Hypothalamus (tissue), 51 donors: ENCODE measurements around the gene RDM1.
"Not testable (repeated sequence)": the region's sequence is repeated elsewhere in the genome, so short reads cannot be mapped to it uniquely, and the experiment has no call there.

Experiments
- DNase-seq, 51 donors: peaks; one replicate each; lab custom pipeline; 2025; lab: John Stamatoyannopoulos, UW

Gene RDM1

GRCh38 chr17:35900708-35901480 lies 29.7 kb downstream of the RDM1 start:
- no peak for DNase-seq

DNA sequence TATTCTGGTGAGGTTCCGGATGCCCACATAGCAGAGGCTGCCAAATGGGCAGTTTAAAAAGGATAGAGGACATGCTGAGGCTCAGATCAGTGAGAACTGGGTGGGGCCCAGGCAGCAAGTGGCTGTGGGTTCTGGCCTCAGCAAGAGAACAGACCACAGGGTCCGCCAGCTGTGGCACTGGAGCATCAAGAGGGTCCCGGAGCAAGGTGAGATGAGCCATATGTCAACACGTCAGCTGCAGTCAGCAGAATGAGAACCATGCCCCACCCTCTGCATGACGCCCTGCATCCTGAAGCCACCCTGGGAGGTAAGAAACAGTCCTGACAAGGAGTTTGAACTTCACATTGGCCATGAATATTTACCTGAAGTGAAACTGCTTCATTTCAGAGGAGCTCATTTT lies 30.3 kb downstream of the RDM1 start:
- DNase-seq, result no peak

DNA sequence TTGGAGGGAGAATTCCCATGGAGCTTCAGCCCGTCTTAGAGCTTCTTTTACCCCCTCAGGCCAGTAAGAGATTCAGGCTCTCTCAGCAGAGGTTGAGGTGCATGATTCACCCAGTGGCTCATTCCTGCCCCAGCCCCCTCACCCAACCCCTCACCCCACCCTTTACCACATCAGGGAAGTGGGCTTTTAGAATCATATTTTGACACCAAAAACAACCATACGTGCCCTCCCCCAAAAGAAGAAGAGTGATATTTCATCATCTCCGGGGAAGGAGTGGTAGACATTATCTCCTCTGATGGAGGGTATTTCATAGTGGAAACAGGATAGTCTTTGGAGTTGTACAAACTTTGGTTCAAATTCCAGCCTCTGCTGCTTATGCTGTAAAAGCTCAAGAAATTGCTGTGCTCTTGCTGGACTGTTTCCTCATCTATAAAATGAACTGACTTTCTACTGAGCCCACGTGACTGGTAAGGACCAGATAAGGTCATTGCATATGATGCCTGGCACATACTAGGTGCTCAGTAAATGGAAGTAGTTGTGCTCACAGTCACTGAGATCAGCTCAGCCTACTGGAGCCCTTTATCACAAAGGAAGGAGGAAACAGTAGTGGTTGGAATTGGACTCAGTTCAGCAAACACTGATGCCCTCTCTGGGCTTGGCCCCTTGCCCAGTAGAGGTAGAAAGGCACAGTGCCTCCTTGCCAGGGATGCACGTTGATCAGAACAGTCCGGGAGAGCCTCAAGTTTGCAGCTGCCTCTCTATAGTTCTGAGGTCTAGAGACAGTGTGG lies 32.1 kb downstream of the RDM1 start:
- no peak for DNase-seq

- not testable (repeated sequence) for DNase-seq
These were observed 32.8 kb downstream of the RDM1 start for GRCh38 chr17:35897772-35898171.

DNA sequence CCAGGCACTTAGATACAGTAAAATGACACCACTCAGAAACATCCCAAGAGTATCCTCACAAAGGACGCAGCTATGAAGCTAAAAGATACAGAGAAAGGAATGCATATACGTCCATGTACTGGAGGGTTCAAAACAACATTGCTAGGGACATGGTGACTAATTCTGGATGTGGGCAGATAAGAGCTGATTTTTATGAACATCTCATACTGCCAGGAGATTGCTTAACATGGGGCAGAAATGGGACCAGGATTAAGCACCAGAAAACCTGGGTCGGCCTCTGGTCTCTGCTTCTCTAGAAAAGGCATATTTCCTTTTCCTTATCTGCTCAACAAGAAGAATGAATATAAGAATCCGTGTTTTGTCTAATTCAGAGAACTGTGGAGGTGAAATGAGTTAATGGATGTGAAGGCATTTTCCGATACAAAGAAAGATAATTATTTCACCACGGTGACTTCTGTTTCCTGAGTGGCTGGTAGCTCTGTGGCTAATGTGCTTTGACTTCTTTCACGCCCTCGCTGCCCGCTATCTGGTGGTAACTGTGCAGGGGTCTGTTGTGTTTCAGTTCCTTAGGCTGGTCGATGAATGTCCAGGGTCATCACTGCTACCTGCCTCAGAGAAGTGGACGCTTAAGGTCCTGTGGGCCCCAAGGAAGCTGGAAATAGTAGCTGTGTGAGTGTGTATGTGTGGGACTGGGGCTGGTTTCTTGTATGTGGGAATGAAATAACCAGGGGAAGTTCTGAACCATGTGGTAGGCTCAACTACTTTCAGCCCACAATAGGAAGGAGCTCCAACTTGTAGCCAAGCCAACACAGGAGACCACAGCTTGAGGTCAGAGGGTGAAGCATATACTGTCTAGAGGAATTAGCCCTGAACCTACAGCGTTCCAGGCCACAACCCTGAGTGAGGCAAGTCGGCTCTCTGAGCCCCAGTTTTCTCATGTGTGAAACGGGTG lies 34.7 kb downstream of the RDM1 start:
- no peak for DNase-seq

- DNase-seq, result no peak
These were observed 36.4 kb downstream of the RDM1 start for GRCh38 chr17:35894206-35894605.

DNA sequence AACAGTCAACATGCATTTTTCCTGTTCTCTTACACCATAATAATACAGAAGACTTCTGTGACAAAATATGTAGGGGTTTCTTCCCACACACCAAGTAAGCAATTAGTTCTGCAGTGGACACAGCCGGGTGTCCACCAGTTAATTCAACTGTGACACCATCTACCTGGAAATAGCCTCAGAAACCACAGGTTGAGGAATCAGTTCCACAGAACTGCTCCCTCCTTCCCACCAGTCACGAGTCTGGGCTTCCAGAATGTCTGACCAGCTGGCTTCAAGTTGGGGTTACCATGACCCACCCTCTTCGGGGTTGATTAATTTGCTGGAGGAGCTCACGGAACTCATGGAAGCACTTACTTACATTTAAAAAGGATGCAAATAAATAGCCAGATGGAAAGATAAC lies 36.8 kb downstream of the RDM1 start:
- DNase-seq, result no peak

GRCh38 chr17:35892091-35893035 lies 38.2 kb downstream of the RDM1 start:
- no peak for DNase-seq

DNA sequence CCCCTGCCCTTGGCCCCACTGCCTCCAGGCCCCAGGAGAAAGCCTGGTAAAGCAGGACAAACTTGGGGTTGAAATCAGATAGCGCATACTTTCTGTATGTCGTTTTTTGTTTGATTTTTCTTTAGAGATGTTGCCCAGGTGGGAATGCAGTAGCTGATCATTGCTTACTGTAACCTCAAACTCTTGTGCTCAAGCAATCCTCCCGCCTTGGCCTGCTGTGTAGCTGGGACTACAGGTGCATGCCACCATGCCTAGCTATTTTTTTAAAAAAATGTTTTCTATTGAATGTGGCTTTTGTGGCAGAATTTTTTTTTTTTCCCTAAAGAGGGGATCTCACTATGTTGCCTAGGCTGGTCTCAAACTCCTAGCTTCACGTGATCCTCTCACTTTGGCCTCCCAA lies 39.3 kb downstream of the RDM1 start:
- DNase-seq, result no peak

DNA sequence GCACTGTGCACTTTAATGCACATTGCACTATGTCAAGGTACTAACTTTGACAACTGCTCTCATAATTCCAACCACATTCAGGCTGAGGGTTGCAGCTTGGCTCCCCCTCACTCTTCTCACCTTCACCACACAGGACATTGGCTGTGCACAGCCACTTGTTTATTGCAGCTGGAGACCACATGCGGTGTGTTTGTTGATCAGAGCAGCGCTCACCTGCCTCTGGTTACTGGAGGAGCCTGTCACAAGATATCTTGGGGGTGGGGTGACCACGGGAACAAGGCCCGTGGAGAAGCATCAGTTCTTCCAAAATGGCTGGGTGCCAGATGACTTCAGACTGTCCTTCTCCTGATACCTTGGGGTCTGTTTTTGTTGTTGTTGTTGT lies 39.8 kb downstream of the RDM1 start:
- DNase-seq, result no peak

GRCh38 chr17:35889818-35890773 lies 40.5 kb downstream of the RDM1 start:
- DNase-seq, result peak in 5 of 51 donors; percentile 4 to 30 (median 11)

- no peak for DNase-seq
These were observed 41.3 kb downstream of the RDM1 start for GRCh38 chr17:35889241-35889640.

DNA sequence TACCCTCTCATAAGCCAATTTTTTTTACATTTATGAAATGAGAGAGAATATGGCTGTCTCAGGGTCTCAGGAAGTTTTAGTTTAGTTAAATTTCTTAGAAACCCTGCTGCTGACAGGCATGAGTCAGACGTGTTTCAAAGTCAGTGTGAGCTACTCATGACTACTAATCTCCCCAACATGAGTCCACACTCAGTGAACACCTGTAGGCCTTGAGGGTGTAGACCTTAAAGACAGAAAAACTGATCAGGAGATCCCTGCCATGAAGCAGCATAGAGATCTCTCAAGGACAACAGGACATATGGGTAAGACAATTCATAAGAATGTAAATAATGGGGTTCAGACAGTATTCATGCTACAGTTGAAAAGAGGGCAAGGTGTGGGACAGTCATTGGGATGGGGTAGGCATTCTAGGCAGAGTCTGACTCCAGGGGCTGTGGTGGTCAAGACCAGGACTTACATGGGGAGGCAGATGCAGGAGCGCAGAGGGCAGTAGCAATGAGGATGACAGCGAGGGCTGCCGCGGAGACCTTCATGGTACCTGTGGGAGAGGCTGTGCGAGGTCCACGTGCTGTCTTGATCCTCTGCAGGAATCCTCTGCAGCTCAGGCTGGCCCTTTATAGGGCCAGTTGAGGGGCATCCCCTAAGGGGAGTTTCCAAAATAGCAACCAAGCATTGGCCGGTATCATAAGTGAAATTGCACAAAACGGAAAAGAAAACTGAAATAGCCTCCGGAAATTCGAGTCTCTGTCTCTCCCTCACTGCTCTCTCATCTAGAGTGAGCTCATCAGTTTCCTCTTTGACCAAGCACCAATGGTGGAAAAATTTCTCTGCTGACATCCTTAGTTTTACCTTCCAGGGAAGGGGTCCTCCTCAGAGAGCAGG lies 50.6 kb downstream of the RDM1 start, which contains the start of gene CCL5:
CCL5 (minus strand) TSS at position 588 of the 882 bp plus-strand sequence.
- DNase-seq, result no peak

- no peak for DNase-seq
These were observed 52.2 kb downstream of the RDM1 start for GRCh38 chr17:35878361-35878760.

- no peak for DNase-seq
These were observed 53.1 kb downstream of the RDM1 start for GRCh38 chr17:35877345-35878029.

DNA sequence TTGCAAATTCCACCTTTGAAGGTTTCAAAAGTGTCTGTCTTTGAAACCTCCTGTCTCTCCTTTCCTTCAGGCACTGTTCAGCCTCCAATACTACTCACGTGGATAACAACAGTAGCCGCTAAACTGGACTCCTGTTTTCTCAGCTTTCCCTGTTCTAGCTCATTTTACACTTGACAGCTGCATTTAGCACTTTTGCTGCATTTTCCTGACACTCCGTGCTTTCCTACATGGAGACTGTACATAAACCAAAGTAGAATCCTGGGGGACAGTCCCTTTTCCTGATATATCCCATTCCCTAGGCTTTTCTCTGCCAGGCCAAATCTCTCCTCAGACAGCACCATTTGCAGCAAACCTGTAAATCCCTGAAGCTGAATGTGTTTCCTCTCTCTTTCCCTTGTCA lies 54.0 kb downstream of the RDM1 start:
- DNase-seq, result no peak

DNA sequence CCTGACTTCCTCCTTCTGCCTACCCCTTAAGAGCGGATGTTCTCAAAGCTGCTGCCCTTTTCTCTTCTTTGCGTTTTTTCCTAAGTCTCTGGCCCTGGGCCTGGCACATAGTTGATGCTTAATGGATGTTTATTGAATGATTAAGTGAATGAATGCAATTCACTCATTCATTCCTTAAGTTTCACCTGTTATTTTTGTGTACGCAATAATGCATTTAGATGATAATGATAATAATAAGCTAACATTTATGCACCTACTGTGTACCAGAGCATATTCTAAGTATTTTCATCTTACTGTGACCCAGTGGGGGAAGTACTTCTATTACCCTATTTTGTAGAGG lies 54.8 kb downstream of the RDM1 start:
- no peak for DNase-seq
